Measurements from ENCODE around the gene PSMD6.

The PSMD6 gene

GRCh38 chr3:64030741-64031140 lies 7.4 kb upstream of the PSMD6 start:
- peak in 1 of 2 experiments; percentile 50 for DNase-seq (ENCODE audit: low read depth in 1 of 2, low spot score in 1 of 2)
- TF ChIP-seq REST (IDR thresholded peaks at IDR 0.05; ENCODE audit: insufficient replicate concordance, low read depth) (no peak), CTCF (IDR thresholded peaks at IDR 0.05; ENCODE audit: insufficient read depth, low read length) (peak; percentile 66)
- Histone ChIP-seq H3K27ac (replicated peaks) (no peak overlapping the region), H3K27me3 (ENCODE audit: insufficient read depth, poor library complexity, severe bottlenecking) (peaks cover 4% of the 10 kb centered on the region), H3K4me3 (replicated peaks; ENCODE audit: insufficient read depth, low read length) (peak overlapping the region; percentile 33)

DNA sequence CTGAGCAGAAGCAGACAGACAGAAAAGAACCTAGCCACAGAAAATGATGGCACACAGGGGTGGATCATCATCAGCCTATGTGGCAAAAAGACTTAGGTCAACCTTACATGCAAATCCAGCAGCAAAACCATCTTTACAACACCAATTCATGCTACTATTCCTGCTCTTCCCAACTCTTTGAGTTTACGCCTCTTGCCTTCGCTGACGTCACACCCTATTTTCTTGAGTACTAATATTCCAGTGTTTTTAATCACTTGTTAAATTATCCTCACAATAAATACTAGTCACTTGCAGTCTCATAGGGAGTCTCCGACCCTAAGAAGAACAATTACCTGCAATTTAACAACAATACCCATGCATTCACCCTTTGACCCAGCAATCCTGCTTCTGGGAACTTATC lies 6.0 kb upstream of the PSMD6 start:
- Histone ChIP-seq H3K27ac (replicated peaks) (no peak overlapping the region), H3K27me3 (ENCODE audit: insufficient read depth, poor library complexity, severe bottlenecking) (peaks cover 4% of the 10 kb centered on the region), H3K4me3 (replicated peaks; ENCODE audit: insufficient read depth, low read length) (no peak overlapping the region)
- DNase-seq (ENCODE audit: low read depth in 1 of 2, low spot score in 1 of 2) = no peak
- TF ChIP-seq CTCF (IDR thresholded peaks at IDR 0.05; ENCODE audit: insufficient read depth, low read length) (no peak), POLR2AphosphoS5 (IDR thresholded peaks at IDR 0.05; ENCODE audit: low read depth) (no peak), SPI1 (IDR thresholded peaks at IDR 0.05; ENCODE audit: borderline replicate concordance, low read depth) (no peak), GABPA (IDR thresholded peaks at IDR 0.05; ENCODE audit: low read depth) (no peak), REST (IDR thresholded peaks at IDR 0.05; ENCODE audit: insufficient replicate concordance, low read depth) (no peak)

DNA sequence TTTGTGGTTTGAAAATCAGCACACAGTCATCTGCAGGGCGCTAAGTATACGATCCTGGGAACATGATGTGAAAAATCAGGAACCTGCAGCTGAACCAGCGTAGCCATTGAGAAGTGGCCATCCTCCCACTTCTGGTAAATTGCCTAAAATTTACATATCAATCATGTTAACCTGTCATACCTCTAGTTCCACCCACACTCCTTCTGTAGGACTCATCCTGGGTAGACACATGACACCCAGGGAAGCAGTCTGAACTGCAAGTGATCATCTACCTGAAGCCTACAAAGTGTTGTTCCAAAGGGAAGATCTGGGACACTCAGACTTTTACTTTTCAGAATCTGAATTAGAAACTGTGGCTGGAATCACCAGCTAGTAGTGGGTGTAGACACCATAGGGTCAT lies 5.5 kb upstream of the PSMD6 start:
- no peak for TF ChIP-seq POLR2AphosphoS5 (IDR thresholded peaks at IDR 0.05; ENCODE audit: low read depth)
- no peak for TF ChIP-seq GABPA (IDR thresholded peaks at IDR 0.05; ENCODE audit: low read depth)
- no peak for TF ChIP-seq SPI1 (IDR thresholded peaks at IDR 0.05; ENCODE audit: borderline replicate concordance, low read depth)
- TF ChIP-seq REST (IDR thresholded peaks at IDR 0.05; ENCODE audit: insufficient replicate concordance, low read depth) = no peak
- TF ChIP-seq CTCF (IDR thresholded peaks at IDR 0.05; ENCODE audit: insufficient read depth, low read length) = no peak
- Histone ChIP-seq H3K27me3 (ENCODE audit: insufficient read depth, poor library complexity, severe bottlenecking) (peaks cover 4% of the 10 kb centered on the region), H3K27ac (replicated peaks) (no peak overlapping the region), H3K4me3 (replicated peaks; ENCODE audit: insufficient read depth, low read length) (no peak overlapping the region)
- no peak for DNase-seq (ENCODE audit: low read depth in 1 of 2, low spot score in 1 of 2)
